ENCODE data around the gene RAB7B. TPM values are rescaled to one million over a fixed set of nuclear protein-coding genes. Genes with fewer than 3 reads are reported as not detected.

RAB7B gene
- total and polyA plus RNA-seq, 9 of the 15 experiments (the other 6 are each of a cell fraction or from before 2014, with no cell fraction given): 0.03 to 0.29 (median 0.07) TPM; not detected in 4

DNA sequence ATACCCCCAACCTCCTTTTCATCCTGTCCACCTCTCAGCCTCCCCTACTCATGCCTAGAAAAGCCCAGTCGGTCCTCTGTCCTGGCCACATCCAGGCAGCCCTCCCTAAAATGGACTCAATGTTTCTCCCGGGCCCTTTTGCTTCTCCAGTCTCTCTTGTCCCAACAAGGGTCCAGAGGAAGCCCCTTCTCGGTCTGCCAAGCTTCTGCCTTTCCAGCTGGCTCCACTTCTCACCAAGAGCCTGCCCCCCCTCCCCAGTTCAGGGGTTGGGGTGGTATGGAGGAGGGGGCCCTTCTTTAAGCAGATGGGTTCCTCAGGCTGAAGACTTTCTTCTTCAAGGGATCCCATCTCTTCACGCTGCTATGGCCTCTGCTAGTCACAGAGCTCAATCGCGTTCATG, 23.9 kb downstream of the RAB7B start:
- in situ Hi-C loops (cut with MboI) (no loop called here), intact Hi-C loops (cut with micrococcal nuclease) (loop anchor here (5.0 kb wide), 1 partner anchor 387 kb away; no protein-coding TSS in a partner anchor)
- H2AFZ ChIP-seq (ENCODE audit: low read depth, low read length): no peak overlapping the region
- FAIRE-seq: no peak
- CTCF ChIA-PET (ENCODE audit: low intra/inter-chr PET ratio): interaction anchor here (5.9 kb wide), 1 partner anchor 60 kb away, joined by 114 read pairs; no protein-coding TSS in a partner anchor
- POLR2A ChIA-PET: interaction anchor here (1.2 to 2.2 kb wide), 3 partner anchors 9 to 60 kb away, joined by 3 to 6 read pairs (median 5); no protein-coding TSS in a partner anchor
- peaks cover 22 to 43% of the 10 kb centered on the region in 2 experiments for H3K27me3 ChIP-seq (ENCODE audit: control insufficient read depth in 2 of 2, insufficient read depth in 2 of 2, low read length in 2 of 2)
- TF ChIP-seq NCOA2 (IDR thresholded peaks at IDR 0.05; ENCODE audit: partially characterized antibody in 2 of 2): no peak
- TF ChIP-seq ZSCAN32 (CRISPR knock-in tag; IDR thresholded peaks at IDR 0.05): no peak
- TF ChIP-seq SPI1 (IDR thresholded peaks at IDR 0.05; ENCODE audit: borderline replicate concordance, low read depth, low read length): no peak
- TF ChIP-seq, protein P1, sequence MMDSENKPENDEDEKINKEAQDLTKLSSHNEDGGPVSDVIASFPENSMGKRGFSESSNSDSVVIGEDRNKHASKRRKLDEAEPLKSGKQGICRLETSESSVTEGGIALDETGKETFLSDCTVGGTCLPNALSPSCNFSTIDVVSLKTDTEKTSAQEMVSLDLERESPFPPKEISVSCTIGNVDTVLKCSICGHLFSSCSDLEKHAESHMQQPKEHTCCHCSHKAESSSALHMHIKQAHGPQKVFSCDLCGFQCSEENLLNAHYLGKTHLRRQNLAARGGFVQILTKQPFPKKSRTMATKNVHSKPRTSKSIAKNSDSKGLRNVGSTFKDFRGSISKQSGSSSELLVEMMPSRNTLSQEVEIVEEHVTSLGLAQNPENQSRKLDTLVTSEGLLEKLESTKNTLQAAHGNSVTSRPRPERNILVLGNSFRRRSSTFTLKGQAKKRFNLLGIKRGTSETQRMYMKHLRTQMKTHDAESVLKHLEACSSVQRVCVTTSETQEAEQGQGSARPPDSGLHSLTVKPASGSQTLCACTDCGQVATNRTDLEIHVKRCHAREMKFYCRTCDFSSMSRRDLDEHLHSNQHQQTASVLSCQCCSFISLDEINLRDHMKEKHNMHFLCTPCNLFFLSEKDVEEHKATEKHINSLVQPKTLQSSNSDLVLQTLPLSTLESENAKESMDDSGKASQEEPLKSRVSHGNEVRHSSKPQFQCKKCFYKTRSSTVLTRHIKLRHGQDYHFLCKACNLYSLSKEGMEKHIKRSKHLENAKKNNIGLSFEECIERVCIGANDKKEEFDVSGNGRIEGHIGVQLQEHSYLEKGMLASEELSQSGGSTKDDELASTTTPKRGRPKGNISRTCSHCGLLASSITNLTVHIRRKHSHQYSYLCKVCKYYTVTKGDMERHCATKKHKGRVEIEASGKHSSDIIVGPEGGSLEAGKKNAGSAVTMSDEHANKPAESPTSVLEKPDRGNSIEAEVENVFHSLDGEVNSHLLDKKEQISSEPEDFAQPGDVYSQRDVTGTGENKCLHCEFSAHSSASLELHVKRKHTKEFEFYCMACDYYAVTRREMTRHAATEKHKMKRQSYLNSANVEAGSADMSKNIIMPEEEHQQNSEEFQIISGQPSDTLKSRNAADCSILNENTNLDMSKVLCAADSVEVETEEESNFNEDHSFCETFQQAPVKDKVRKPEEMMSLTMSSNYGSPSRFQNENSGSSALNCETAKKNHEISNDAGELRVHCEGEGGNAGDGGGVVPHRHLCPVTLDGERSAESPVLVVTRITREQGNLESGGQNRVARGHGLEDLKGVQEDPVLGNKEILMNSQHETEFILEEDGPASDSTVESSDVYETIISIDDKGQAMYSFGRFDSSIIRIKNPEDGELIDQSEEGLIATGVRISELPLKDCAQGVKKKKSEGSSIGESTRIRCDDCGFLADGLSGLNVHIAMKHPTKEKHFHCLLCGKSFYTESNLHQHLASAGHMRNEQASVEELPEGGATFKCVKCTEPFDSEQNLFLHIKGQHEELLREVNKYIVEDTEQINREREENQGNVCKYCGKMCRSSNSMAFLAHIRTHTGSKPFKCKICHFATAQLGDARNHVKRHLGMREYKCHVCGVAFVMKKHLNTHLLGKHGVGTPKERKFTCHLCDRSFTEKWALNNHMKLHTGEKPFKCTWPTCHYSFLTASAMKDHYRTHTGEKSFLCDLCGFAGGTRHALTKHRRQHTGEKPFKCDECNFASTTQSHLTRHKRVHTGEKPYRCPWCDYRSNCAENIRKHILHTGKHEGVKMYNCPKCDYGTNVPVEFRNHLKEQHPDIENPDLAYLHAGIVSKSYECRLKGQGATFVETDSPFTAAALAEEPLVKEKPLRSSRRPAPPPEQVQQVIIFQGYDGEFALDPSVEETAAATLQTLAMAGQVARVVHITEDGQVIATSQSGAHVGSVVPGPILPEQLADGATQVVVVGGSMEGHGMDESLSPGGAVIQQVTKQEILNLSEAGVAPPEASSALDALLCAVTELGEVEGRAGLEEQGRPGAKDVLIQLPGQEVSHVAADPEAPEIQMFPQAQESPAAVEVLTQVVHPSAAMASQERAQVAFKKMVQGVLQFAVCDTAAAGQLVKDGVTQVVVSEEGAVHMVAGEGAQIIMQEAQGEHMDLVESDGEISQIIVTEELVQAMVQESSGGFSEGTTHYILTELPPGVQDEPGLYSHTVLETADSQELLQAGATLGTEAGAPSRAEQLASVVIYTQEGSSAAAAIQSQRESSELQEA (IDR thresholded peaks at IDR 0.05; ENCODE audit: low read depth): no peak
- no peak for TF ChIP-seq ETV1 (tag; conservative IDR thresholded peaks at IDR 0.05; ENCODE audit: low read depth)
- TF ChIP-seq, protein P2, sequence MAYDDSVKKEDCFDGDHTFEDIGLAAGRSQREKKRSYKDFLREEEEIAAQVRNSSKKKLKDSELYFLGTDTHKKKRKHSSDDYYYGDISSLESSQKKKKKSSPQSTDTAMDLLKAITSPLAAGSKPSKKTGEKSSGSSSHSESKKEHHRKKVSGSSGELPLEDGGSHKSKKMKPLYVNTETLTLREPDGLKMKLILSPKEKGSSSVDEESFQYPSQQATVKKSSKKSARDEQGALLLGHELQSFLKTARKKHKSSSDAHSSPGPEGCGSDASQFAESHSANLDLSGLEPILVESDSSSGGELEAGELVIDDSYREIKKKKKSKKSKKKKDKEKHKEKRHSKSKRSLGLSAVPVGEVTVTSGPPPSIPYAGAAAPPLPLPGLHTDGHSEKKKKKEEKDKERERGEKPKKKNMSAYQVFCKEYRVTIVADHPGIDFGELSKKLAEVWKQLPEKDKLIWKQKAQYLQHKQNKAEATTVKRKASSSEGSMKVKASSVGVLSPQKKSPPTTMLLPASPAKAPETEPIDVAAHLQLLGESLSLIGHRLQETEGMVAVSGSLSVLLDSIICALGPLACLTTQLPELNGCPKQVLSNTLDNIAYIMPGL (CRISPR knock-in tag; IDR thresholded peaks at IDR 0.05): no peak
- no peak for TF ChIP-seq SMAD1 (IDR thresholded peaks at IDR 0.05; ENCODE audit: low read depth, low read length, partially characterized antibody)
- no peak for TF ChIP-seq SMC3 (conservative IDR thresholded peaks at IDR 0.05; ENCODE audit: insufficient read depth, low read depth, low read length)
- TF ChIP-seq, protein P3, sequence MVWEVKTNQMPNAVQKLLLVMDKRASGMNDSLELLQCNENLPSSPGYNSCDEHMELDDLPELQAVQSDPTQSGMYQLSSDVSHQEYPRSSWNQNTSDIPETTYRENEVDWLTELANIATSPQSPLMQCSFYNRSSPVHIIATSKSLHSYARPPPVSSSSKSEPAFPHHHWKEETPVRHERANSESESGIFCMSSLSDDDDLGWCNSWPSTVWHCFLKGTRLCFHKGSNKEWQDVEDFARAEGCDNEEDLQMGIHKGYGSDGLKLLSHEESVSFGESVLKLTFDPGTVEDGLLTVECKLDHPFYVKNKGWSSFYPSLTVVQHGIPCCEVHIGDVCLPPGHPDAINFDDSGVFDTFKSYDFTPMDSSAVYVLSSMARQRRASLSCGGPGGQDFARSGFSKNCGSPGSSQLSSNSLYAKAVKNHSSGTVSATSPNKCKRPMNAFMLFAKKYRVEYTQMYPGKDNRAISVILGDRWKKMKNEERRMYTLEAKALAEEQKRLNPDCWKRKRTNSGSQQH (CRISPR knock-in tag; IDR thresholded peaks at IDR 0.05): no peak
- TF ChIP-seq, protein P4, sequence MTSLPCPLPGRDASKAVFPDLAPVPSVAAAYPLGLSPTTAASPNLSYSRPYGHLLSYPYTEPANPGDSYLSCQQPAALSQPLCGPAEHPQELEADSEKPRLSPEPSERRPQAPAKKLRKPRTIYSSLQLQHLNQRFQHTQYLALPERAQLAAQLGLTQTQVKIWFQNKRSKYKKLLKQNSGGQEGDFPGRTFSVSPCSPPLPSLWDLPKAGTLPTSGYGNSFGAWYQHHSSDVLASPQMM (CRISPR knock-in tag; IDR thresholded peaks at IDR 0.05): no peak
- no peak overlapping the region for H3K4me2 ChIP-seq (ENCODE audit: insufficient read depth, low read length)
- H3K9me1 ChIP-seq (ENCODE audit: control insufficient read depth, insufficient read depth, low read length): no peaks in the 10 kb centered on the region
- 1% methylated on average over 6 of the region's 6 CpGs for WGBS (ENCODE audit: insufficient coverage, low coverage, missing lambda C conversion rate)
- BruUV-seq (replicated peaks): no TSS peak
- peaks cover 21% of the 10 kb centered on the region; the same call in 1 of the 2 replicates for H4K20me1 ChIP-seq (replicated peaks; ENCODE audit: control insufficient read depth, insufficient read depth, low read length)
- H3K36me3 ChIP-seq (ENCODE audit: control insufficient read depth, insufficient read depth, low read length): no peaks in the 10 kb centered on the region
- H3K79me2 ChIP-seq (ENCODE audit: control insufficient read depth, insufficient read depth, low read length): no peaks in the 10 kb centered on the region
- no peak for DNase-seq (ENCODE audit: extremely low read depth in 1 of 4, low spot score in 3 of 4)
- no peaks in the 10 kb centered on the region for H3K9me3 ChIP-seq (replicated peaks; ENCODE audit: control insufficient read depth, insufficient read depth, low read depth, low read length)
- no peak overlapping the region for H3K27ac ChIP-seq (ENCODE audit: extremely low read depth, low read depth, low read length)
- H3K9ac ChIP-seq (ENCODE audit: insufficient read depth in 1 of 2, low read depth in 2 of 2, low read length in 2 of 2): no peak overlapping the region
- H3K4me3 ChIP-seq: no peak overlapping the region
- H3K4me1 ChIP-seq (replicated peaks in 1 of 2; ENCODE audit: control insufficient read depth in 2 of 2, insufficient read depth in 2 of 2, low read length in 2 of 2): peaks cover 0 to 4% of the 10 kb centered on the region in 2 experiments; a peak in 2 of 5 replicates
- ATAC-seq: no peak
